ENCODE results near the gene RPL21.

RPL21 gene

GRCh38 chr13:27258637-27259386, 7.5 kb downstream of the RPL21 start:
- Histone ChIP-seq H3K9me3 (ENCODE audit: control insufficient read depth, low read length) (no peaks in the 10 kb centered on the region), H3K27me3 (replicated peaks; ENCODE audit: control insufficient read depth, insufficient read depth, low read length) (no peaks in the 10 kb centered on the region), H3K36me3 (ENCODE audit: control insufficient read depth, insufficient read depth, low read length, severe bottlenecking) (peaks cover 81% of the 10 kb centered on the region), H3K9ac (ENCODE audit: low read length) (no peak overlapping the region), H3K4me3 (ENCODE audit: low read length) (no peak overlapping the region), H3K4me1 (ENCODE audit: control insufficient read depth, insufficient read depth, low read length) (peaks cover 30% of the 10 kb centered on the region)
- no peak for DNase-seq (ENCODE audit: low read depth)

- no peak overlapping the region for H3K4me3 ChIP-seq (ENCODE audit: low read length)
- no peak overlapping the region for H3K9ac ChIP-seq (ENCODE audit: low read length)
- H3K4me1 ChIP-seq (ENCODE audit: control insufficient read depth, insufficient read depth, low read length): peaks cover 30% of the 10 kb centered on the region
- no peaks in the 10 kb centered on the region for H3K9me3 ChIP-seq (ENCODE audit: control insufficient read depth, low read length)
- no peak for DNase-seq (ENCODE audit: low read depth)
- H3K27me3 ChIP-seq (replicated peaks; ENCODE audit: control insufficient read depth, insufficient read depth, low read length): no peaks in the 10 kb centered on the region
- H3K36me3 ChIP-seq (ENCODE audit: control insufficient read depth, insufficient read depth, low read length, severe bottlenecking): peaks cover 71% of the 10 kb centered on the region
Measured at GRCh38 chr13:27259831-27260230, 8.5 kb downstream of the RPL21 start.

- no peaks in the 10 kb centered on the region for H3K9me3 ChIP-seq (ENCODE audit: control insufficient read depth, low read length)
- peak; percentile 69 for DNase-seq (ENCODE audit: low read depth)
- H3K9ac ChIP-seq (ENCODE audit: low read length): no peak overlapping the region
- peaks cover 17% of the 10 kb centered on the region for H3K4me1 ChIP-seq (ENCODE audit: control insufficient read depth, insufficient read depth, low read length)
- H3K4me3 ChIP-seq (ENCODE audit: low read length): no peak overlapping the region
- peaks cover 56% of the 10 kb centered on the region for H3K36me3 ChIP-seq (ENCODE audit: control insufficient read depth, insufficient read depth, low read length, severe bottlenecking)
- H3K27me3 ChIP-seq (replicated peaks; ENCODE audit: control insufficient read depth, insufficient read depth, low read length): no peaks in the 10 kb centered on the region
Measured at GRCh38 chr13:27261396-27261795, 10.0 kb downstream of the RPL21 start.

GRCh38 chr13:27263438-27263837, 12.1 kb downstream of the RPL21 start:
- no peak overlapping the region for H3K4me3 ChIP-seq (ENCODE audit: low read length)
- no peaks in the 10 kb centered on the region for H3K9me3 ChIP-seq (ENCODE audit: control insufficient read depth, low read length)
- H3K4me1 ChIP-seq (ENCODE audit: control insufficient read depth, insufficient read depth, low read length): peaks cover 29% of the 10 kb centered on the region
- H3K36me3 ChIP-seq (ENCODE audit: control insufficient read depth, insufficient read depth, low read length, severe bottlenecking): peaks cover 35% of the 10 kb centered on the region
- DNase-seq (ENCODE audit: low read depth): no peak
- no peaks in the 10 kb centered on the region for H3K27me3 ChIP-seq (replicated peaks; ENCODE audit: control insufficient read depth, insufficient read depth, low read length)
- H3K9ac ChIP-seq (ENCODE audit: low read length): peak overlapping the region; percentile 47

- peak; percentile 74 for DNase-seq (ENCODE audit: low read depth)
- H3K27me3 ChIP-seq (replicated peaks; ENCODE audit: control insufficient read depth, insufficient read depth, low read length): no peaks in the 10 kb centered on the region
- H3K36me3 ChIP-seq (ENCODE audit: control insufficient read depth, insufficient read depth, low read length, severe bottlenecking): peaks cover 28% of the 10 kb centered on the region
- H3K9me3 ChIP-seq (ENCODE audit: control insufficient read depth, low read length): no peaks in the 10 kb centered on the region
- H3K9ac ChIP-seq (ENCODE audit: low read length): peak overlapping the region; percentile 47
- H3K4me3 ChIP-seq (ENCODE audit: low read length): no peak overlapping the region
- peaks cover 29% of the 10 kb centered on the region for H3K4me1 ChIP-seq (ENCODE audit: control insufficient read depth, insufficient read depth, low read length)
Measured at GRCh38 chr13:27264181-27264580, 12.8 kb downstream of the RPL21 start.

- H3K9me3 ChIP-seq (ENCODE audit: control insufficient read depth, low read length): no peaks in the 10 kb centered on the region
- H3K4me3 ChIP-seq (ENCODE audit: low read length): no peak overlapping the region
- H3K9ac ChIP-seq (ENCODE audit: low read length): peak overlapping the region; percentile 47
- peaks cover 29% of the 10 kb centered on the region for H3K4me1 ChIP-seq (ENCODE audit: control insufficient read depth, insufficient read depth, low read length)
- peaks cover 23% of the 10 kb centered on the region for H3K36me3 ChIP-seq (ENCODE audit: control insufficient read depth, insufficient read depth, low read length, severe bottlenecking)
- no peaks in the 10 kb centered on the region for H3K27me3 ChIP-seq (replicated peaks; ENCODE audit: control insufficient read depth, insufficient read depth, low read length)
- DNase-seq (ENCODE audit: low read depth): no peak
Measured at GRCh38 chr13:27264648-27265047, 13.3 kb downstream of the RPL21 start.

GRCh38 chr13:27266917-27267316, 15.6 kb downstream of the RPL21 start:
- H3K27me3 ChIP-seq (replicated peaks; ENCODE audit: control insufficient read depth, insufficient read depth, low read length): no peaks in the 10 kb centered on the region
- DNase-seq (ENCODE audit: low read depth): no peak
- no peaks in the 10 kb centered on the region for H3K9me3 ChIP-seq (ENCODE audit: control insufficient read depth, low read length)
- H3K9ac ChIP-seq (ENCODE audit: low read length): peak overlapping the region; percentile 40
- peaks cover 36% of the 10 kb centered on the region for H3K4me1 ChIP-seq (ENCODE audit: control insufficient read depth, insufficient read depth, low read length)
- H3K4me3 ChIP-seq (ENCODE audit: low read length): peak overlapping the region; percentile 32
- H3K36me3 ChIP-seq (ENCODE audit: control insufficient read depth, insufficient read depth, low read length, severe bottlenecking): peaks cover 9% of the 10 kb centered on the region

GRCh38 chr13:27267596-27267995, 16.2 kb downstream of the RPL21 start:
- H3K36me3 ChIP-seq (ENCODE audit: control insufficient read depth, insufficient read depth, low read length, severe bottlenecking): peaks cover 3% of the 10 kb centered on the region
- no peaks in the 10 kb centered on the region for H3K27me3 ChIP-seq (replicated peaks; ENCODE audit: control insufficient read depth, insufficient read depth, low read length)
- no peaks in the 10 kb centered on the region for H3K9me3 ChIP-seq (ENCODE audit: control insufficient read depth, low read length)
- DNase-seq (ENCODE audit: low read depth): no peak
- H3K4me3 ChIP-seq (ENCODE audit: low read length): no peak overlapping the region
- H3K4me1 ChIP-seq (ENCODE audit: control insufficient read depth, insufficient read depth, low read length): peaks cover 43% of the 10 kb centered on the region
- H3K9ac ChIP-seq (ENCODE audit: low read length): no peak overlapping the region

GRCh38 chr13:27269114-27269665, 17.8 kb downstream of the RPL21 start:
- no peaks in the 10 kb centered on the region for H3K27me3 ChIP-seq (replicated peaks; ENCODE audit: control insufficient read depth, insufficient read depth, low read length)
- peaks cover 51% of the 10 kb centered on the region for H3K4me1 ChIP-seq (ENCODE audit: control insufficient read depth, insufficient read depth, low read length)
- DNase-seq (ENCODE audit: low read depth): no peak
- H3K9ac ChIP-seq (ENCODE audit: low read length): no peak overlapping the region
- H3K9me3 ChIP-seq (ENCODE audit: control insufficient read depth, low read length): no peaks in the 10 kb centered on the region
- H3K36me3 ChIP-seq (ENCODE audit: control insufficient read depth, insufficient read depth, low read length, severe bottlenecking): peaks cover 13% of the 10 kb centered on the region
- H3K4me3 ChIP-seq (ENCODE audit: low read length): no peak overlapping the region

- H3K27me3 ChIP-seq (replicated peaks; ENCODE audit: control insufficient read depth, insufficient read depth, low read length): no peaks in the 10 kb centered on the region
- H3K36me3 ChIP-seq (ENCODE audit: control insufficient read depth, insufficient read depth, low read length, severe bottlenecking): peaks cover 15% of the 10 kb centered on the region
- H3K4me3 ChIP-seq (ENCODE audit: low read length): peak within 1 kb of the TSS; percentile 85
- DNase-seq (ENCODE audit: low read depth): peak; percentile 97
- H3K9me3 ChIP-seq (ENCODE audit: control insufficient read depth, low read length): no peaks in the 10 kb centered on the region
- H3K9ac ChIP-seq (ENCODE audit: low read length): peak within 1 kb of the TSS; percentile 90
- H3K4me1 ChIP-seq (ENCODE audit: control insufficient read depth, insufficient read depth, low read length): peaks cover 60% of the 10 kb centered on the region
Measured at GRCh38 chr13:27270594-27271520, 19.5 kb downstream of the RPL21 start, which contains the start of gene RASL11A. Gene RASL11A, plus strand, starts transcription at chr13:27270830. Its CDS starts 115 bp downstream, at chr13:27270945.

GRCh38 chr13:27271570-27272096, 20.3 kb downstream of the RPL21 start:
- no peak for DNase-seq (ENCODE audit: low read depth)
- peak overlapping the region; percentile 85 for H3K4me3 ChIP-seq (ENCODE audit: low read length)
- H3K9ac ChIP-seq (ENCODE audit: low read length): peak overlapping the region; percentile 90
- H3K36me3 ChIP-seq (ENCODE audit: control insufficient read depth, insufficient read depth, low read length, severe bottlenecking): peaks cover 15% of the 10 kb centered on the region
- no peaks in the 10 kb centered on the region for H3K27me3 ChIP-seq (replicated peaks; ENCODE audit: control insufficient read depth, insufficient read depth, low read length)
- peaks cover 64% of the 10 kb centered on the region for H3K4me1 ChIP-seq (ENCODE audit: control insufficient read depth, insufficient read depth, low read length)
- H3K9me3 ChIP-seq (ENCODE audit: control insufficient read depth, low read length): no peaks in the 10 kb centered on the region

Data from adipocyte (in vitro differentiated cells).